Measurements from ENCODE around the gene ZNF549. TPM values are rescaled to one million over a fixed set of nuclear protein-coding genes. Genes with fewer than 3 reads are reported as not detected.

Gene ZNF549
- total RNA-seq, 1 experiment from 2014 or later = 11.6 TPM

GRCh38 chr19:57570707-57571106 lies 43.6 kb downstream of the ZNF549 start:
- H3K27me3 ChIP-seq (ENCODE audit: insufficient read depth, low read length) = no peaks in the 10 kb centered on the region
- H3K4me2 ChIP-seq (ENCODE audit: insufficient read depth, insufficient read length, low read length) = no peak overlapping the region
- H2BK120ac ChIP-seq (ENCODE audit: low read depth, low read length, poor library complexity, severe bottlenecking) = no peak overlapping the region
- no peak overlapping the region for H3K14ac ChIP-seq (ENCODE audit: insufficient read depth, low read length)
- no peak overlapping the region for H3T11ph ChIP-seq (ENCODE audit: low read length)
- H4K91ac ChIP-seq (ENCODE audit: insufficient read length, low read depth, low read length) = no peak overlapping the region
- Mint-ChIP-seq H3K27me3 (ENCODE audit: low read depth) (peaks cover 25% of the 10 kb centered on the region), H3K27ac (no peak overlapping the region; a peak in 1 of 7 replicates), H3K9me3 (peaks cover 97 to 98% of the 10 kb centered on the region in 2 experiments), H3K36me3 (ENCODE audit: insufficient read depth in 1 of 3, low read depth in 3 of 3) (peaks cover 60 to 74% (median 61%) of the 10 kb centered on the region in 3 experiments), H3K4me1 (no peaks in the 10 kb centered on the region), H3K4me3 (no peak overlapping the region)
- no peak overlapping the region for H3K9ac ChIP-seq (ENCODE audit: extremely low read depth, insufficient read length, low read length)
- H3K18ac ChIP-seq (ENCODE audit: insufficient read length, low read depth, low read length) = no peak overlapping the region
- no peak overlapping the region for H2BK12ac ChIP-seq (ENCODE audit: insufficient read length, low read depth, low read length)
- H2AFZ ChIP-seq (ENCODE audit: low read length) = no peak overlapping the region
- no peaks in the 10 kb centered on the region for H3K79me2 ChIP-seq (ENCODE audit: insufficient read depth, low read length)
- no peak overlapping the region for H2BK15ac ChIP-seq (ENCODE audit: low read depth, low read length)
- no peaks in the 10 kb centered on the region for H3K23me2 ChIP-seq (ENCODE audit: insufficient read length, low read depth, low read length, poor library complexity, severe bottlenecking)
- no peaks in the 10 kb centered on the region for H4K20me1 ChIP-seq (ENCODE audit: control insufficient read depth, insufficient read depth, insufficient read length)
- H3K4me1 ChIP-seq (ENCODE audit: insufficient read depth, low read length) = no peaks in the 10 kb centered on the region
- no peak overlapping the region for H2BK20ac ChIP-seq (ENCODE audit: low read depth, low read length, poor library complexity, severe bottlenecking)
- no peak overlapping the region for H4K5ac ChIP-seq (ENCODE audit: insufficient read length, low read depth, low read length)
- H3K27ac ChIP-seq (ENCODE audit: insufficient read length, low read depth, low read length) = no peak overlapping the region
- no peak for DNase-seq
- no peak overlapping the region for H3K23ac ChIP-seq (ENCODE audit: insufficient read length, low read depth, low read length)
- no peak overlapping the region for H4K8ac ChIP-seq (replicated peaks; ENCODE audit: insufficient read length, low read depth, low read length)
- H3K9me3 ChIP-seq (ENCODE audit: control insufficient read depth, low read depth, low read length) = peaks cover 91% of the 10 kb centered on the region
- no peak overlapping the region for H2AK5ac ChIP-seq (ENCODE audit: insufficient read length, low read length)
- no peak for TF ChIP-seq CTCF (conservative IDR thresholded peaks at IDR 0.05)
- H2BK5ac ChIP-seq (ENCODE audit: insufficient read length, low read length) = no peak overlapping the region
- no peak overlapping the region for H3K56ac ChIP-seq (ENCODE audit: insufficient read length, low read depth, low read length)
- no peak overlapping the region for H3K4ac ChIP-seq (ENCODE audit: low read depth, low read length)
- H3K79me1 ChIP-seq (ENCODE audit: insufficient read depth, low read depth, low read length, poor library complexity, severe bottlenecking) = no peaks in the 10 kb centered on the region

All from H9 (cell line).